Hematopoietic multipotent progenitor cell treated with erythropoietin and hydrocortisone succinate and interleukin-3 and kit ligand, for 6 days (in vitro differentiated cells): Measurements from ENCODE around the gene TSSC4.

Experiments
- DNase-seq: peaks from one replicate; pipeline ENCODE4 v3.0.0-alpha.2; 2015

The TSSC4 gene

DNA sequence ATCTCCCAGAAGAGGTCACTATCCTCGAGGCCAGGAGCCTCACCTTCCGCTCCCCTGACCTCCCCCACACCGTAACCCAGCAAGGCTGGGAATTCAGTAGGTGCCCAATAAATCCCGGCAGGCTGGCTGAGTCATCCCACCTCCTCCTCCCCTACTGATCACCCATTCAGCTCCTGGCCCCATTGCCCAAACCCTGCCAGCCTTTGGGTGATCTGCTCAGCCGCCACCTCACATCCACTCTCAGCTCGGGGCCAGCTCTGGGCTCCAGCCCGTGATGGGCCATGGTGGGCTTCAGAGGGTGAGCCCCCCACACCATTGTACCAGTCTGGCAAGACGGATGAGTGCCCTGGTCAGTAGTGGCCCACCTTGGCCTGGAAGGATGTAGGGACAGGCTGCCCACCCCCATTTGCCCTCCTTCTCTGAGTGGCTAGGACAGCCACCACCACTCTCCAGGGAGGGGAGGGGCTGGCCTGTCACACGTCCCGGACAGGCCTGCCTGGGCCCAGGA is 35.5 kb downstream of the TSSC4 start:
- DNase-seq: no peak

GRCh38 chr11:2436521-2437031 is 36.0 kb downstream of the TSSC4 start:
- DNase-seq: no peak

- DNase-seq: no peak
Measured at GRCh38 chr11:2437516-2437915, 37.0 kb downstream of the TSSC4 start.

- no peak for DNase-seq
Measured at GRCh38 chr11:2439820-2440219, 39.3 kb downstream of the TSSC4 start.

GRCh38 chr11:2440646-2441045 is 40.1 kb downstream of the TSSC4 start:
- DNase-seq: no peak

DNA sequence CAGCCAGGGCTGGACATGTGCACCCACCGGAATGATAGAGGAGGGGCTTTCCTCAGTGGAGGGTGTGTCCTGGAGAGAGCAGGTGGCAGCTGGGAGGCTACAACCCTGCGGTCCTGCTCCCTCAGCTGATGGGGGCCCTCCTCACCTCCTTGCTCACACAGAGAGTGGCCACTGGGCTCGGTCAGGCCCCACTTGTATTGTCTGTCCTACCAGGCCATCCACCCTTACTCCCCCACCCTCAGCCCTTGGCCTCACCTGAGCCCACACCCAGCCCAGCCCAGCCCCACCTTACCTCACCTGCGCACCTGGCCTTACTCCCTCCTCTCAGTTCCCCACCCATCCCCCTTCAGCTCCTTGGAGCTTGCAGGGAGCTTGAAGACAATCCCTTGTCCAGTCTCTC is 40.6 kb downstream of the TSSC4 start:
- DNase-seq: no peak

DNA sequence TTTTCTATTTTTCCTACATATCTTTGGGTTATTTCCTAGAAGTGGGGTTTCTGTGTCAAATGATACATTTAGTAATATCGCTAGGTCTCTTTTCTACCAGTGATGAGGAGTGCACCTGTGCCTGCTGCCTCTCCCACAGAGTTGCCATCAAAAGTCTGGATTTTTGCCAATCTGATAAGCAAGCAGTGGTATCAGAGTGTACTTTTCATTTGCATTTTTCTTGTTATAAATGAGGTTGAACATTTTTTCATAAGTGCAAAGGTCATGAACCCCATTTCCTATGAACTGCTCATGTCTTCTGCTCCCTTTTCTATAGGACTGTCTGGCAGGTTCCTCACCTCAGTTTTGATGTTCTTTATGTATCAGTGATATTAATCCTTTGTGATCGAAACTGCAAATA is 42.0 kb downstream of the TSSC4 start:
- DNase-seq: peak; percentile 49

- DNase-seq: no peak
Measured at GRCh38 chr11:2443406-2443805, 42.9 kb downstream of the TSSC4 start.

- DNase-seq: no peak
Measured at GRCh38 chr11:2443881-2444820, 43.6 kb downstream of the TSSC4 start, which contains the start of gene TRPM5. Gene TRPM5 (minus strand): TSS chr11:2444514. CDS start chr11:2423036, 21,478 bp downstream.

- DNase-seq: peak; percentile 59
Measured at GRCh38 chr11:2444821-2445745, 44.5 kb downstream of the TSSC4 start, which contains the start of gene KCNQ1. Gene KCNQ1 (plus strand): TSS chr11:2445008. CDS start chr11:2445099, 91 bp downstream.

- no peak for DNase-seq
Measured at GRCh38 chr11:2445746-2446551, 45.4 kb downstream of the TSSC4 start.

- peak; percentile 32 for DNase-seq
Measured at GRCh38 chr11:2446590-2447252, 46.2 kb downstream of the TSSC4 start.

GRCh38 chr11:2447253-2447950 is 46.9 kb downstream of the TSSC4 start:
- no peak for DNase-seq

- no peak for DNase-seq
Measured at GRCh38 chr11:2447951-2448650, 47.6 kb downstream of the TSSC4 start.

GRCh38 chr11:2448661-2449547 is 48.4 kb downstream of the TSSC4 start:
- no peak for DNase-seq

- DNase-seq: no peak
Measured at GRCh38 chr11:2449548-2450320, 49.2 kb downstream of the TSSC4 start.

GRCh38 chr11:2450321-2451041 is 49.9 kb downstream of the TSSC4 start:
- DNase-seq: no peak

DNA sequence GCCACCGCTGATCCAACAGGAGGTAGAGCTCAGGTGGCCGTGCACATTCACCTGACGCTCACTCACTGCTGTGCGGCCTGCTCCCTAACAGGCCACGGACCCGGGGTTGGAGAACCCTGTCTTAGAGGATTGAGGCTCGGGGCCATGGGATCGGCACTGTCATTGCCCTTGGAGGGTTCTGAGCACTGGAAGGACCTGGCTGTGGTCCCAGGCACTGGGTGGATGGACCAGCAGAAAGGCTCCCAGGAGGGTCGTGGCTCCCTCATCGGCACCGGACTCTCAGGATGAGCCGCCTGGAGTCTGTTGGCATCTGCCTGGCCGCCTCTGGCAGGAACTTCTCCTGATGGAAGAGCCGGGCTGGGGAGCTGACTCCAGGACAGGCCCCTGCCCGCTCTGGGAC is 50.8 kb downstream of the TSSC4 start:
- DNase-seq: no peak
